Kidney epithelial cell (primary cell): Measurements from ENCODE around the gene ITPK1. TPM values are rescaled to one million over a fixed set of nuclear protein-coding genes. Genes with fewer than 3 reads are reported as not detected.
"Not testable (repeated sequence)": the region's sequence is repeated elsewhere in the genome, so short reads cannot be mapped to it uniquely, and the experiment has no call there.

Source experiments
- DNase-seq: peaks from one replicate; pipeline ENCODE4 v3.0.0-alpha.2; 2010; ENCODE audit warnings: low read depth
- H3K27me3 ChIP-seq: 2 replicates; pipeline ENCODE4 v1.6.0; 2011; ENCODE audit warnings: low read length; ENCODE audit not compliant: control insufficient read depth, insufficient read depth
- H3K36me3 ChIP-seq: 2 replicates; pipeline ENCODE4 v1.5.1; 2011; ENCODE audit warnings: low read length; ENCODE audit not compliant: control insufficient read depth, insufficient read depth
- H3K4me3 ChIP-seq: 2 replicates; pipeline ENCODE4 v1.5.1; 2011; ENCODE audit warnings: low read depth, mild to moderate bottlenecking, control low read depth, low read length
- CTCF ChIP-seq: IDR thresholded peaks from 2 replicates; pipeline ENCODE4 v1.5.1; 2011; ENCODE audit warnings: mild to moderate bottlenecking, moderate library complexity, low read length, control low read depth, inconsistent platforms; ENCODE audit not compliant: insufficient read depth, poor library complexity, severe bottlenecking
- total RNA-seq: library from RNA; depleted of rRNA; stranded (reverse); fragments of >200 nt; gene quantifications from 2 replicates; pipeline ENCODE4 v1.2.3, GENCODE V29; 2015

Gene ITPK1
- total RNA-seq = 21.3 and 23.6 TPM in 2 replicates

GRCh38 chr14:93115821-93116675 lies at the start of gene ITPK1:
Gene ITPK1, minus strand, starts transcription at chr14:93115925. Its CDS starts 762 bp downstream, at chr14:93115163.
- DNase-seq = no peak
- TF ChIP-seq CTCF = peak; percentile 1
- no peaks in the 10 kb centered on the region for H3K36me3 ChIP-seq

GRCh38 chr14:93163564-93163963 lies 47.8 kb upstream of the ITPK1 start:
- TF ChIP-seq CTCF = no peak
- no peaks in the 10 kb centered on the region for H3K27me3 ChIP-seq
- no peak for DNase-seq
- H3K4me3 ChIP-seq = no peak overlapping the region
- no peaks in the 10 kb centered on the region for H3K36me3 ChIP-seq

More at GRCh38 chr14:93115821-93116675, at the start of gene ITPK1:
- Histone ChIP-seq H3K4me3 (peak within 1 kb of the TSS; percentile 67), H3K27me3 (no peaks in the 10 kb centered on the region)

GRCh38 chr14:93161411-93161940 lies 45.8 kb upstream of the ITPK1 start:
- H3K36me3 ChIP-seq = no peaks in the 10 kb centered on the region
- H3K27me3 ChIP-seq = no peaks in the 10 kb centered on the region
- no peak overlapping the region for H3K4me3 ChIP-seq
- no peak for DNase-seq
- TF ChIP-seq CTCF = no peak

- no peak for DNase-seq
- Histone ChIP-seq H3K4me3 (no peak overlapping the region), H3K27me3 (no peaks in the 10 kb centered on the region), H3K36me3 (no peaks in the 10 kb centered on the region)
- peak; percentile 59 for TF ChIP-seq CTCF
Measured at GRCh38 chr14:93160353-93160801, 44.7 kb upstream of the ITPK1 start.

GRCh38 chr14:93159625-93160352 lies 44.1 kb upstream of the ITPK1 start:
- H3K27me3 ChIP-seq, H3K36me3 ChIP-seq, H3K4me3 ChIP-seq, DNase-seq: not testable (repeated sequence)

GRCh38 chr14:93158349-93158748 lies 42.6 kb upstream of the ITPK1 start:
- H3K36me3 ChIP-seq, DNase-seq: not testable (repeated sequence)

More at GRCh38 chr14:93158349-93158748, 42.6 kb upstream of the ITPK1 start:
- H3K4me3 ChIP-seq, H3K27me3 ChIP-seq: not testable (repeated sequence)
